AG04450 (cell line): ENCODE measurements around the gene AFG3L2. TPM values are rescaled to one million over a fixed set of nuclear protein-coding genes. Genes with fewer than 3 reads are reported as not detected.

Experiments
- CTCF ChIA-PET: fragments of 300-600, 350-600 bp; formaldehyde crosslinking; extraction: SDS; loops from one replicate; lab custom pipeline; 2022; ENCODE audit warnings: antibody characterized with exemption, inconsistent platforms; lab: Charles Lee
- POLR2A ChIA-PET: fragments of 350-600 bp; formaldehyde crosslinking; extraction: SDS; loops from one replicate; lab custom pipeline; 2021; ENCODE audit warnings: antibody characterized with exemption, inconsistent platforms; lab: Yijun Ruan, JAX
- DNase-seq: peaks from one replicate; pipeline ENCODE4 v3.0.0-alpha.2; 2011; ENCODE audit warnings: low read depth, low spot score
- H3K27ac ChIP-seq: one replicate; pipeline ENCODE4 v1.5.1; 2012; ENCODE audit warnings: low read depth, low read length, control low read depth
- H3K27me3 ChIP-seq: one replicate; pipeline ENCODE4 v1.6.0; 2012; ENCODE audit warnings: low read length; ENCODE audit not compliant: control insufficient read depth, insufficient read depth
- H3K4me3 ChIP-seq: 2 replicates; pipeline ENCODE4 v1.5.1; 2011; ENCODE audit warnings: mild to moderate bottlenecking, low read depth, low read length, control low read depth
- H3K9me3 ChIP-seq: 2 replicates; pipeline ENCODE4 v1.5.1; 2012; ENCODE audit warnings: low read length; ENCODE audit not compliant: control insufficient read depth, insufficient read depth
- polyA plus RNA-seq: library from polyadenylated mRNA; depleted of rRNA; stranded (reverse); fragments of >200 nt; gene quantifications from 2 replicates; pipeline ENCODE4 v1.2.3, GENCODE V29; 2011
- TF ChIP-seq, protein P1 (sequence below): IDR thresholded peaks from 2 replicates; pipeline ENCODE4 v1.5.1; 2011; ENCODE audit warnings: low read depth, low read length, control low read depth, inconsistent platforms

The AFG3L2 gene
- polyA plus RNA-seq, 1 experiment: 38.0 TPM

- peaks cover 6% of the 10 kb centered on the region for H3K9me3 ChIP-seq
- POLR2A ChIA-PET: interaction anchor here (0.6 to 3.5 kb wide), 3 partner anchors 13 to 26 kb away, joined by 4 to 48 read pairs (median 15); no protein-coding TSS in a partner anchor
- no peaks in the 10 kb centered on the region for H3K27me3 ChIP-seq
- CTCF ChIA-PET: interaction anchor here (1.5 to 1.7 kb wide), 2 partner anchors 17 to 35 kb away, joined by 5 to 10 read pairs; no protein-coding TSS in a partner anchor
- peak overlapping the region; percentile 21 for H3K27ac ChIP-seq
- no peak for DNase-seq
- peak overlapping the region; percentile 89 for H3K4me3 ChIP-seq
- TF ChIP-seq, protein P1, sequence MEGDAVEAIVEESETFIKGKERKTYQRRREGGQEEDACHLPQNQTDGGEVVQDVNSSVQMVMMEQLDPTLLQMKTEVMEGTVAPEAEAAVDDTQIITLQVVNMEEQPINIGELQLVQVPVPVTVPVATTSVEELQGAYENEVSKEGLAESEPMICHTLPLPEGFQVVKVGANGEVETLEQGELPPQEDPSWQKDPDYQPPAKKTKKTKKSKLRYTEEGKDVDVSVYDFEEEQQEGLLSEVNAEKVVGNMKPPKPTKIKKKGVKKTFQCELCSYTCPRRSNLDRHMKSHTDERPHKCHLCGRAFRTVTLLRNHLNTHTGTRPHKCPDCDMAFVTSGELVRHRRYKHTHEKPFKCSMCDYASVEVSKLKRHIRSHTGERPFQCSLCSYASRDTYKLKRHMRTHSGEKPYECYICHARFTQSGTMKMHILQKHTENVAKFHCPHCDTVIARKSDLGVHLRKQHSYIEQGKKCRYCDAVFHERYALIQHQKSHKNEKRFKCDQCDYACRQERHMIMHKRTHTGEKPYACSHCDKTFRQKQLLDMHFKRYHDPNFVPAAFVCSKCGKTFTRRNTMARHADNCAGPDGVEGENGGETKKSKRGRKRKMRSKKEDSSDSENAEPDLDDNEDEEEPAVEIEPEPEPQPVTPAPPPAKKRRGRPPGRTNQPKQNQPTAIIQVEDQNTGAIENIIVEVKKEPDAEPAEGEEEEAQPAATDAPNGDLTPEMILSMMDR: no peak
Observed at GRCh38 chr18:12305930-12306629, 70.9 kb downstream of the AFG3L2 start.

DNA sequence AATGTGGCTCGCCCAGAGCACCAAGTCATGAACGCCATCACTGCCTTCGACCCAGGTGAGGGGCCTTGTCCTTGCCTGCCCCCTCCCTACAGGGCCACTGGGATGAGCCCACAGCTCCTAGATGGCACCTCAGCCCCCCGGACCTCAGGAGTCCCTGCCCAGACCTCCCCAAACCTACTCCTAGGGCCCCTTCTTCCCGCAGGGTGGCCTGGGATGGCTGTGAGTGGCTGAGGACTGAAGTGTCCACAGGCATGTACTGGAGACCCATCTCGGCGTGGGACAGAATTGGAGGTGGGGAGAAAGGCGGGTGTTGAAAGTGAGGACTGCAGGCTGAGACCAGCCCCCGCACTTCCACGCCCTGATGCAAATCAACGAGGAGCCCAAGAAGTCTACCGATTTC lies 71.8 kb downstream of the AFG3L2 start:
- TF ChIP-seq, protein P1: no peak
- no peaks in the 10 kb centered on the region for H3K27me3 ChIP-seq
- H3K4me3 ChIP-seq: no peak overlapping the region
- H3K27ac ChIP-seq: no peak overlapping the region
- no peaks in the 10 kb centered on the region for H3K9me3 ChIP-seq
- ChIA-PET CTCF (interaction anchor here (1.5 kb wide), 1 partner anchor 16 kb away, joined by 5 read pairs; no protein-coding TSS in a partner anchor), POLR2A (no interaction called here)
- no peak for DNase-seq

DNA sequence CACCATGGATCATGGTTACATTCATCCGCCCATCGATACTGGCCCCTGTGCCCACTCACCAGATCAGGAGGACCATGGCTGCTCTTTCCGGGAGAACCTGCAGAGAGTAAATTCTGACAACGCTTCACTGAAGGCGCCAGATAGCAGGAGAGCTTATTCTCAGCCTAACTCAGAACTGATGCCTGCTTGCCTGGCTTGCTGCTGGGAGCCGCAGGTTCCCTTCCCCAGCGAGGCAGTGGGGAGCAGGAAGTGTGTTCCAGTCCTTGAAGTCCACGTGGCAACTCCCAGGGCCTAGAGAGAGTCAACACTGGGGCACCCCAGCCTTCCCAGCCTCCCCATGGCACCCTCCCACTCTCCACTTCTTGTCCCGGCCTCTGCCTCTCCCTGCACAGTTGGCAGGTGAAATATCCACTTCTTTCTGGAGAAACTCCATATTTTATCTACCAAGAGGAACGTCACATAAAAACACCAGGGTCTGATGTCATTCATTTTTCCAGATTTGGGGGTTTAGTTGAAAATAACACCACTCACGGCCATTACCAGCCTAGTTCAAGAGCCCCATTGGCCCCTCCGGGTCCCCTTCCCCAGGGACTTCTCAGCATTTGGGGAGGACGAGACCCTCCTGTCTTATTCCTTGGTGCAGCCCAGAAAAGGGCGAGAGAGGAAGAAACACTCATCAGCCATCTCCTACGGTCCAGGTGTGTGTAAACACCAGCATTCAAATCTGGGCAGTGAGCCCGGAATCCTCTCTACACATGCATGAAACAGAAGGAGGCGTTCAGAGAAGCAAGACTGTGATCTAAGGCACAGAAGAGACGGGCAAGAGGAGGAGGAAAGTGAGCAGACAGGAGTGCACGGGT lies 72.4 kb downstream of the AFG3L2 start:
- Histone ChIP-seq H3K9me3 (no peaks in the 10 kb centered on the region), H3K27me3 (peaks cover 3% of the 10 kb centered on the region), H3K27ac (no peak overlapping the region), H3K4me3 (no peak overlapping the region)
- peak; percentile 51 for DNase-seq
- TF ChIP-seq, protein P1: no peak
- POLR2A ChIA-PET: no interaction called here
- CTCF ChIA-PET: no interaction called here

GRCh38 chr18:12302391-12303147 lies 74.5 kb downstream of the AFG3L2 start:
- Histone ChIP-seq H3K9me3 (peaks cover 5% of the 10 kb centered on the region; the same call in 1 of the 2 replicates), H3K27me3 (peaks cover 3% of the 10 kb centered on the region), H3K27ac (no peak overlapping the region), H3K4me3 (no peak overlapping the region)
- TF ChIP-seq, protein P1: no peak
- DNase-seq: no peak
- CTCF ChIA-PET: no interaction called here
- POLR2A ChIA-PET: no interaction called here
